Activated T-cell treated with anti-CD3 and anti-CD28 coated beads, Interleukin-2, amount 50 U/mL, for 48 hours (primary cell): ENCODE results near the gene CTSK.
A peak's percentile ranks its signal among the peaks of the same experiment; 100 is the strongest.
"Not testable (repeated sequence)": the region's sequence is repeated elsewhere in the genome, so short reads cannot be mapped to it uniquely, and the experiment has no call there.

ENCODE experiments used
- DNase-seq, 2 experiments: peaks; one replicate each; pipeline ENCODE4 v3.0.0-alpha.2; 2020

The CTSK gene

GRCh38 chr1:150808121-150808520 is at the start of gene CTSK:
Gene CTSK, minus strand, starts transcription at chr1:150808260. Its CDS starts 1,455 bp downstream, at chr1:150806805.
- DNase-seq = no peak

GRCh38 chr1:150852734-150853133 is 44.7 kb upstream of the CTSK start:
- not testable (repeated sequence) for DNase-seq

GRCh38 chr1:150850801-150851362 is 42.8 kb upstream of the CTSK start:
- not testable (repeated sequence) for DNase-seq

GRCh38 chr1:150846473-150847146 is 38.5 kb upstream of the CTSK start:
- DNase-seq = no peak

GRCh38 chr1:150843474-150843873 is 35.4 kb upstream of the CTSK start:
- DNase-seq = no peak

GRCh38 chr1:150842964-150843363 is 34.9 kb upstream of the CTSK start:
- no peak for DNase-seq

- DNase-seq = no peak
Measured at GRCh38 chr1:150842343-150842742, 34.3 kb upstream of the CTSK start.

GRCh38 chr1:150841626-150842025 is 33.6 kb upstream of the CTSK start:
- DNase-seq = no peak

GRCh38 chr1:150840850-150841249 is 32.8 kb upstream of the CTSK start:
- not testable (repeated sequence) for DNase-seq

- DNase-seq = no peak
Measured at GRCh38 chr1:150836129-150836773, 28.2 kb upstream of the CTSK start.

- DNase-seq = not testable (repeated sequence)
Measured at GRCh38 chr1:150833961-150834360, 25.9 kb upstream of the CTSK start.

GRCh38 chr1:150832597-150832996 is 24.5 kb upstream of the CTSK start:
- DNase-seq = no peak

GRCh38 chr1:150829751-150830150 is 21.7 kb upstream of the CTSK start:
- DNase-seq = no peak

GRCh38 chr1:150826299-150826698 is 18.2 kb upstream of the CTSK start:
- no peak for DNase-seq

- DNase-seq = no peak
Measured at GRCh38 chr1:150820730-150821512, 12.9 kb upstream of the CTSK start.

- DNase-seq = no peak
Measured at GRCh38 chr1:150815871-150816270, 7.8 kb upstream of the CTSK start.

GRCh38 chr1:150813028-150813707 is 5.1 kb upstream of the CTSK start:
- DNase-seq = peak; percentile 25 to 32

- no peak for DNase-seq
Measured at GRCh38 chr1:150810958-150811659, 3.0 kb upstream of the CTSK start.

- DNase-seq = no peak
Measured at GRCh38 chr1:150809651-150810050, 1.6 kb upstream of the CTSK start.

- DNase-seq = no peak
Measured at GRCh38 chr1:150808846-150809245, 786 bp upstream of the CTSK start.

GRCh38 chr1:150807249-150808023 is 624 bp downstream of the CTSK start:
- no peak for DNase-seq
